PC-9 (cell line): ENCODE results near the gene VPS39. TPM values are rescaled to one million over a fixed set of nuclear protein-coding genes. Genes with fewer than 3 reads are reported as not detected.

Experiments used
- BruUV-seq: library from RNA; stranded (reverse); fragments of 400-500 nt; replicated peaks from 2 replicates; lab custom pipeline; 2021; lab: Mats Ljungman, UMichigan
- CTCF ChIA-PET: fragments of 300-600 bp; sonication (Branson Sonifier 250); formaldehyde crosslinking; loops from one replicate; lab custom pipeline; 2022; ENCODE audit warnings: antibody characterized with exemption; lab: Charles Lee
- POLR2A ChIA-PET: fragments of 300-600 bp; sonication (Branson Sonifier 250); formaldehyde crosslinking; loops from one replicate; lab custom pipeline; 2022; ENCODE audit warnings: antibody characterized with exemption; ENCODE audit not compliant: unreplicated experiment; lab: Charles Lee
- DNase-seq, 2 experiments: peaks; one replicate each; pipeline versions ENCODE4 v3.0.0 to v3.0.0-alpha.2; 2015 to 2022; ENCODE audit warnings: mixed read lengths in 1 of 2
- H2AFZ ChIP-seq: fragments of 200-600 bp; sonication (generic); 2 replicates; pipeline ENCODE4 v1.8.1; 2017; ENCODE audit warnings: antibody characterized with exemption
- H3F3A ChIP-seq: fragments of 200-600 bp; sonication (generic); 2 replicates; pipeline ENCODE4 v1.8.1; 2017; ENCODE audit warnings: antibody characterized with exemption, mild to moderate bottlenecking, low read depth; ENCODE audit not compliant: insufficient read depth
- H3K27ac ChIP-seq: fragments of 200-600 bp; sonication (generic); 2 replicates; pipeline ENCODE4 v1.6.1; 2016; ENCODE audit warnings: mixed run types
- H3K27me3 ChIP-seq: fragments of 200-600 bp; sonication (generic); 2 replicates; pipeline ENCODE4 v1.6.1; 2016; ENCODE audit warnings: low read depth, mixed run types; ENCODE audit not compliant: insufficient read depth
- H3K36me3 ChIP-seq: fragments of 200-600 bp; sonication (generic); 2 replicates; pipeline ENCODE4 v1.6.1; 2016; ENCODE audit warnings: low read depth, mixed run types
- H3K4me1 ChIP-seq: fragments of 200-600 bp; sonication (generic); replicated peaks from 2 replicates; pipeline ENCODE4 v1.6.1; 2016; ENCODE audit warnings: mixed run types; ENCODE audit not compliant: insufficient read depth
- H3K4me2 ChIP-seq: fragments of 200-600 bp; sonication (generic); 2 replicates; pipeline ENCODE4 v1.6.1; 2017; ENCODE audit warnings: mixed run types
- H3K4me3 ChIP-seq: fragments of 200-600 bp; sonication (generic); 2 replicates; pipeline ENCODE4 v1.6.1; 2016; ENCODE audit warnings: mixed run types
- H3K79me2 ChIP-seq: fragments of 200-600 bp; sonication (generic); 2 replicates; pipeline ENCODE4 v1.6.1; 2017; ENCODE audit warnings: low read depth, mixed run types
- H3K9me2 ChIP-seq: fragments of 200-600 bp; sonication (generic); 2 replicates; pipeline ENCODE4 v1.8.1; 2017; ENCODE audit warnings: mild to moderate bottlenecking; ENCODE audit not compliant: insufficient read depth
- H3K9me3 ChIP-seq: fragments of 200-600 bp; sonication (generic); 2 replicates; pipeline ENCODE4 v1.8.1; 2016; ENCODE audit warnings: low read depth; ENCODE audit not compliant: insufficient read depth
- H4K20me1 ChIP-seq: fragments of 200-600 bp; sonication (generic); 2 replicates; pipeline ENCODE4 v1.8.1; 2017; ENCODE audit not compliant: insufficient read depth
- EZH2 ChIP-seq: fragments of 200-600 bp; sonication (generic); IDR thresholded peaks from 2 replicates; pipeline ENCODE4 v1.8.0; 2017; ENCODE audit warnings: antibody characterized with exemption, low read depth
- intact Hi-C: fragments of 100-400 bp; cut with micrococcal nuclease; formaldehyde crosslinking; loops from one replicate; pipeline ENCODE4 v1.10.0; 2022; ENCODE audit not compliant: unreplicated experiment
- total RNA-seq: library from RNA; stranded (reverse); gene quantifications from 2 replicates; pipeline ENCODE4 v1.2.3, GENCODE V29; 2021
- TF ChIP-seq, protein P1 (sequence below): fragments of 200-600 bp; sonication (generic); conservative IDR thresholded peaks from 2 replicates; pipeline ENCODE4 v1.6.1; 2017; ENCODE audit warnings: mixed run types, antibody characterized with exemption, mild to moderate bottlenecking, moderate library complexity

VPS39 gene
- total RNA-seq, 1 experiment from 2014 or later: 57.6 TPM

DNA sequence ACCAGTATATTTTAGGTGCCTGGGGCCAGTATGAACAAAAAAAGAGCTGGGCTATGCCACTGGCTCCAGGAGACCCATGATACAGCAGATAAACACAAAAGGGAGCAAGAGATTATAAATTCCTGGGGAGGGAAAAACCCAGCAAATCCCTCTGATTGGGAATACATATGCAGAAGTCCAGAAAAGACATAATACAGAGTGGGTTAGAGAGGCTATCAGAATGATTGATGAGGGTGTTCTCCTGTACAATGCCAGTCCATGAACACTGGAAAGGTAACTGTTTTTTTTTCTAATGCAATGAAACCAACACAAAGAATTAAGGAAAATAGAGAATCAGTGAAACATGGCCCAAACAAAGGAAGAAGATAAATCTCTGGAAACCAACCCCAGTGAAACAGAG is 5.4 kb upstream of the VPS39 start:
- Histone ChIP-seq H3K36me3 (0 out of 2 replicates have a peak, but pooled peaks cover 8% of the 10 kb centered on the region), H3F3A (peaks cover 7% of the 10 kb centered on the region; the same call in 1 of the 2 replicates), H4K20me1 (no peaks in the 10 kb centered on the region), H3K27me3 (no peaks in the 10 kb centered on the region), H3K79me2 (no peaks in the 10 kb centered on the region), H2AFZ (no peak overlapping the region), H3K9me3 (no peaks in the 10 kb centered on the region), H3K4me1 (no peaks in the 10 kb centered on the region), H3K4me2 (no peak overlapping the region), H3K4me3 (no peak overlapping the region), H3K27ac (no peak overlapping the region), H3K9me2 (no peaks in the 10 kb centered on the region)
- no peak for TF ChIP-seq EZH2
- TF ChIP-seq, protein P1, sequence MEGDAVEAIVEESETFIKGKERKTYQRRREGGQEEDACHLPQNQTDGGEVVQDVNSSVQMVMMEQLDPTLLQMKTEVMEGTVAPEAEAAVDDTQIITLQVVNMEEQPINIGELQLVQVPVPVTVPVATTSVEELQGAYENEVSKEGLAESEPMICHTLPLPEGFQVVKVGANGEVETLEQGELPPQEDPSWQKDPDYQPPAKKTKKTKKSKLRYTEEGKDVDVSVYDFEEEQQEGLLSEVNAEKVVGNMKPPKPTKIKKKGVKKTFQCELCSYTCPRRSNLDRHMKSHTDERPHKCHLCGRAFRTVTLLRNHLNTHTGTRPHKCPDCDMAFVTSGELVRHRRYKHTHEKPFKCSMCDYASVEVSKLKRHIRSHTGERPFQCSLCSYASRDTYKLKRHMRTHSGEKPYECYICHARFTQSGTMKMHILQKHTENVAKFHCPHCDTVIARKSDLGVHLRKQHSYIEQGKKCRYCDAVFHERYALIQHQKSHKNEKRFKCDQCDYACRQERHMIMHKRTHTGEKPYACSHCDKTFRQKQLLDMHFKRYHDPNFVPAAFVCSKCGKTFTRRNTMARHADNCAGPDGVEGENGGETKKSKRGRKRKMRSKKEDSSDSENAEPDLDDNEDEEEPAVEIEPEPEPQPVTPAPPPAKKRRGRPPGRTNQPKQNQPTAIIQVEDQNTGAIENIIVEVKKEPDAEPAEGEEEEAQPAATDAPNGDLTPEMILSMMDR: no peak
- no peak for DNase-seq
- ChIA-PET POLR2A (no interaction called here), CTCF (no interaction called here)
- intact Hi-C loops: no loop called here
- no TSS peak for BruUV-seq

DNA sequence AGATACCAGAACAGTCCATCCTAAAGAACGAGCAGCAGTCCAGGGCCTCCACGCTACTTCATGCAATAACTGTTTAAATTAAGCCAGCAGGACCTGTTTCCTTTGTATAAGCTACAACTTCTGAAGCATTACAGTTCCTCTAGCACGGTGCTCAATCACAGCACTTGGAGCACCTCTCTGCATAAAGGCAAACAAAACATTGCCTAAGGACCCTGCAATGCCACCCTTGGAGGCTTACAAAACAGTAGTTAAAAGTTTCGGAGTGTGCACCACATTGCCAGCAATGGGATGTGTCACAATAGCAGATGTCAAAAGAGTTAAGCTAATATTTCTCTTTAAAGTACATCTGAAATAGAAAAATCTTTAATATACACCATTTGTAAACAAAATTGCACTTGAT is 2.6 kb upstream of the VPS39 start:
- Histone ChIP-seq H3K9me3 (no peaks in the 10 kb centered on the region), H4K20me1 (no peaks in the 10 kb centered on the region), H3F3A (peaks cover 7% of the 10 kb centered on the region; the same call in 1 of the 2 replicates), H3K79me2 (peaks cover 21% of the 10 kb centered on the region), H3K27ac (no peak overlapping the region), H3K4me3 (no peak overlapping the region), H2AFZ (no peak overlapping the region), H3K27me3 (no peaks in the 10 kb centered on the region), H3K9me2 (no peaks in the 10 kb centered on the region), H3K36me3 (0 out of 2 replicates have a peak, but pooled peaks cover 4% of the 10 kb centered on the region), H3K4me1 (peaks cover 9% of the 10 kb centered on the region; the same call in 1 of the 2 replicates), H3K4me2 (no peak overlapping the region)
- ChIA-PET POLR2A (no interaction called here), CTCF (no interaction called here)
- no peak for DNase-seq
- BruUV-seq: no TSS peak
- intact Hi-C loops: no loop called here
- TF ChIP-seq, protein P1: no peak
- no peak for TF ChIP-seq EZH2

DNA sequence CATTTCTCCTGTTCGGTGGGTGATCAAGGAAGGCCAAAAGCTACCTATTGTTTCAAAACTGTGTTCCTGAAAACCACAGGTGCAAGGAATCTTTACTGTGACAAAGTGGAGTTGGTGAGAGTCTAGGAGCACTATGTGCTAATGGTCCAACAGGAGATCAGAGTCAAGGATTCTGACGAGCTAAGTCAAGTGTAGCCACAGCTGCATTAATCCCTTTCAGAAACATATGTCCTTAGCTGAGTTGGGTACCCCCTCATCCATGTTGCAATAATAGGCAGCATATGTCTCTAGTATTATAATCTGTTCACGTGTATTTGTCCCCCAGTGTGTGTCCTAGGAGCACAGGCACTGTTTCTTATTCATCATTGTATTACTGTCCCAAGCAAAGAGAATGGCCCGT is 1.7 kb downstream of the VPS39 start:
- intact Hi-C loops: no loop called here
- BruUV-seq: no TSS peak
- H3K79me2 ChIP-seq: peaks cover 31% of the 10 kb centered on the region
- H3K4me3 ChIP-seq: peak overlapping the region; percentile 89; the same call in 1 of the 2 replicates
- H4K20me1 ChIP-seq: no peaks in the 10 kb centered on the region
- no peaks in the 10 kb centered on the region for H3K9me2 ChIP-seq
- H3K27ac ChIP-seq: no peak overlapping the region
- peaks cover 9% of the 10 kb centered on the region; the same call in 1 of the 2 replicates for H3K4me1 ChIP-seq
- H2AFZ ChIP-seq: no peak overlapping the region
- no peaks in the 10 kb centered on the region for H3K27me3 ChIP-seq
- ChIA-PET POLR2A (no interaction called here), CTCF (interaction anchor here (0.8 kb wide), 1 partner anchor 13 kb away, joined by 7 read pairs; no protein-coding TSS in a partner anchor)
- 0 out of 2 replicates have a peak, but pooled peaks cover 3% of the 10 kb centered on the region for H3K36me3 ChIP-seq
- TF ChIP-seq, protein P1: no peak
- TF ChIP-seq EZH2: no peak
- H3K4me2 ChIP-seq: peak overlapping the region; percentile 94
- no peak for DNase-seq
- no peaks in the 10 kb centered on the region for H3K9me3 ChIP-seq
- peaks cover 10% of the 10 kb centered on the region; the same call in 1 of the 2 replicates for H3F3A ChIP-seq
